GM12801 (cell line): ENCODE data around the gene PDGFA.

ENCODE experiments used
- CTCF ChIP-seq: IDR thresholded peaks from one replicate; pipeline ENCODE4 v1.5.1; 2011; ENCODE audit warnings: control low read depth; ENCODE audit not compliant: insufficient read length; ENCODE audit errors: extremely low read depth

Gene PDGFA

GRCh38 chr7:562789-563628 lies 43.4 kb upstream of the PDGFA start:
- no peak for TF ChIP-seq CTCF

GRCh38 chr7:562374-562675 lies 42.7 kb upstream of the PDGFA start:
- TF ChIP-seq CTCF = no peak

- no peak for TF ChIP-seq CTCF
Observed at GRCh38 chr7:561631-562373, 42.2 kb upstream of the PDGFA start.

GRCh38 chr7:560966-561630 lies 41.5 kb upstream of the PDGFA start:
- TF ChIP-seq CTCF = no peak

GRCh38 chr7:559396-559705 lies 39.7 kb upstream of the PDGFA start:
- TF ChIP-seq CTCF = no peak

GRCh38 chr7:557558-557881 lies 37.9 kb upstream of the PDGFA start:
- TF ChIP-seq CTCF = no peak

- TF ChIP-seq CTCF = no peak
Observed at GRCh38 chr7:556837-557557, 37.4 kb upstream of the PDGFA start.
